ENCODE measurements around the gene MIPEP.

The MIPEP gene

GRCh38 chr13:23763318-23763717 lies 125.9 kb downstream of the MIPEP start:
- TF ChIP-seq USF1 (IDR thresholded peaks at IDR 0.05) (no peak), EP300 (IDR thresholded peaks at IDR 0.05; ENCODE audit: borderline replicate concordance) (no peak), MAX (IDR thresholded peaks at IDR 0.05) (no peak), CREB1 (IDR thresholded peaks at IDR 0.05; ENCODE audit: low read depth) (no peak), TEAD4 (IDR thresholded peaks at IDR 0.05) (no peak), REST (IDR thresholded peaks at IDR 0.05; ENCODE audit: low read depth) (no peak), YY1 (IDR thresholded peaks at IDR 0.05; ENCODE audit: low read depth) (no peak), RAD21 (IDR thresholded peaks at IDR 0.05; ENCODE audit: low read depth) (no peak), FOXM1 (IDR thresholded peaks at IDR 0.05; ENCODE audit: borderline replicate concordance, low read depth) (no peak), TAF1 (IDR thresholded peaks at IDR 0.05; ENCODE audit: low read depth) (no peak), TCF12 (IDR thresholded peaks at IDR 0.05; ENCODE audit: low read depth) (no peak), EGR1 (IDR thresholded peaks at IDR 0.05) (no peak), NFIC (IDR thresholded peaks at IDR 0.05) (no peak), ZBTB7A (IDR thresholded peaks at IDR 0.05; ENCODE audit: low read depth) (no peak), CEBPB (IDR thresholded peaks at IDR 0.05) (no peak)

- TF ChIP-seq TAF1 (IDR thresholded peaks at IDR 0.05; ENCODE audit: low read depth) (no peak), ZBTB7A (IDR thresholded peaks at IDR 0.05; ENCODE audit: low read depth) (no peak), EP300 (IDR thresholded peaks at IDR 0.05; ENCODE audit: borderline replicate concordance) (no peak), CEBPB (IDR thresholded peaks at IDR 0.05) (no peak), FOXM1 (IDR thresholded peaks at IDR 0.05; ENCODE audit: borderline replicate concordance, low read depth) (no peak), NFIC (IDR thresholded peaks at IDR 0.05) (no peak), REST (IDR thresholded peaks at IDR 0.05; ENCODE audit: low read depth) (no peak), YY1 (IDR thresholded peaks at IDR 0.05; ENCODE audit: low read depth) (no peak), USF1 (IDR thresholded peaks at IDR 0.05) (no peak), RAD21 (IDR thresholded peaks at IDR 0.05; ENCODE audit: low read depth) (no peak)
Observed at GRCh38 chr13:23760000-23760399, 129.2 kb downstream of the MIPEP start.

- TF ChIP-seq REST (IDR thresholded peaks at IDR 0.05; ENCODE audit: low read depth) (no peak), TAF1 (IDR thresholded peaks at IDR 0.05; ENCODE audit: low read depth) (no peak)
Observed at GRCh38 chr13:23758798-23759527, 130.2 kb downstream of the MIPEP start.

GRCh38 chr13:23754997-23755396 lies 134.2 kb downstream of the MIPEP start:
- no peak for TF ChIP-seq TCF12 (IDR thresholded peaks at IDR 0.05; ENCODE audit: low read depth)
- no peak for TF ChIP-seq TEAD4 (IDR thresholded peaks at IDR 0.05)
- TF ChIP-seq TAF1 (IDR thresholded peaks at IDR 0.05; ENCODE audit: low read depth): no peak
- no peak for TF ChIP-seq USF1 (IDR thresholded peaks at IDR 0.05)
- no peak for TF ChIP-seq YY1 (IDR thresholded peaks at IDR 0.05; ENCODE audit: low read depth)
- TF ChIP-seq EGR1 (IDR thresholded peaks at IDR 0.05): no peak
- no peak for TF ChIP-seq ZBTB7A (IDR thresholded peaks at IDR 0.05; ENCODE audit: low read depth)
- no peak for TF ChIP-seq MAX (IDR thresholded peaks at IDR 0.05)
- no peak for TF ChIP-seq CEBPB (IDR thresholded peaks at IDR 0.05)
- no peak for TF ChIP-seq REST (IDR thresholded peaks at IDR 0.05; ENCODE audit: low read depth)
- TF ChIP-seq FOXM1 (IDR thresholded peaks at IDR 0.05; ENCODE audit: borderline replicate concordance, low read depth): no peak
- no peak for TF ChIP-seq RAD21 (IDR thresholded peaks at IDR 0.05; ENCODE audit: low read depth)
- no peak for TF ChIP-seq CREB1 (IDR thresholded peaks at IDR 0.05; ENCODE audit: low read depth)
- no peak for TF ChIP-seq EP300 (IDR thresholded peaks at IDR 0.05; ENCODE audit: borderline replicate concordance)
